Measurements from ENCODE around the gene SLC25A13.

SLC25A13 gene

DNA sequence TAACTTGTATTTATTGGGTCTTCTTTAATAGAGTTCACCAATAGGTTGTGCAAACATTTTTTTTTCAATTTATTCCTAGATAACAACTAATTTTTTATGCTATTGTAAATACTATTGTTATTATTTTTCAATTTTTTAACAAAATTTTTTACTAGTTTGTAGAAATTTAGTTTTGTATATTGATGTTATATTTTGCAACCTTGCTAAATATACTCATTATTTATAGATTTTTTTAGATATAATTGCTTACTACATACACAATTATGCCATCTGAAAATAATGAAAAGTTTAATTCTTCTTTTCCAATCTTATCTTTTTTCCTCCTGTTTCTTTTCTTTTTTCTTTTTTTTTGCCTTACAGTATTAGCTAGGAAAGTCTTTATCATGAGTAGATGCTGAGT lies 216.9 kb downstream of the SLC25A13 start:
- no peak for TF ChIP-seq RARB (CRISPR knock-in tag; IDR thresholded peaks at IDR 0.05)
- no peak for TF ChIP-seq ZFP3 (CRISPR knock-in tag; IDR thresholded peaks at IDR 0.05)
- no peak for TF ChIP-seq ISL1 (CRISPR knock-in tag; IDR thresholded peaks at IDR 0.05)
- TF ChIP-seq PPARA (CRISPR knock-in tag; IDR thresholded peaks at IDR 0.05; ENCODE audit: borderline replicate concordance) = no peak
- TF ChIP-seq, protein P1, sequence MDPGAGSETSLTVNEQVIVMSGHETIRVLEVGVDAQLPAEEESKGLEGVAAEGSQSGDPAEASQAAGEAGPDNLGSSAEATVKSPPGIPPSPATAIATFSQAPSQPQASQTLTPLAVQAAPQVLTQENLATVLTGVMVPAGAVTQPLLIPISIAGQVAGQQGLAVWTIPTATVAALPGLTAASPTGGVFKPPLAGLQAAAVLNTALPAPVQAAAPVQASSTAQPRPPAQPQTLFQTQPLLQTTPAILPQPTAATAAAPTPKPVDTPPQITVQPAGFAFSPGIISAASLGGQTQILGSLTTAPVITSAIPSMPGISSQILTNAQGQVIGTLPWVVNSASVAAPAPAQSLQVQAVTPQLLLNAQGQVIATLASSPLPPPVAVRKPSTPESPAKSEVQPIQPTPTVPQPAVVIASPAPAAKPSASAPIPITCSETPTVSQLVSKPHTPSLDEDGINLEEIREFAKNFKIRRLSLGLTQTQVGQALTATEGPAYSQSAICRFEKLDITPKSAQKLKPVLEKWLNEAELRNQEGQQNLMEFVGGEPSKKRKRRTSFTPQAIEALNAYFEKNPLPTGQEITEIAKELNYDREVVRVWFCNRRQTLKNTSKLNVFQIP (CRISPR knock-in tag; IDR thresholded peaks at IDR 0.05; ENCODE audit: borderline replicate concordance, low read depth) = no peak
- no peak for TF ChIP-seq TCF4 (CRISPR knock-in tag; IDR thresholded peaks at IDR 0.05; ENCODE audit: borderline replicate concordance)
- no peak for TF ChIP-seq ESRRG (CRISPR knock-in tag; IDR thresholded peaks at IDR 0.05)
- ATAC-seq = no peak

DNA sequence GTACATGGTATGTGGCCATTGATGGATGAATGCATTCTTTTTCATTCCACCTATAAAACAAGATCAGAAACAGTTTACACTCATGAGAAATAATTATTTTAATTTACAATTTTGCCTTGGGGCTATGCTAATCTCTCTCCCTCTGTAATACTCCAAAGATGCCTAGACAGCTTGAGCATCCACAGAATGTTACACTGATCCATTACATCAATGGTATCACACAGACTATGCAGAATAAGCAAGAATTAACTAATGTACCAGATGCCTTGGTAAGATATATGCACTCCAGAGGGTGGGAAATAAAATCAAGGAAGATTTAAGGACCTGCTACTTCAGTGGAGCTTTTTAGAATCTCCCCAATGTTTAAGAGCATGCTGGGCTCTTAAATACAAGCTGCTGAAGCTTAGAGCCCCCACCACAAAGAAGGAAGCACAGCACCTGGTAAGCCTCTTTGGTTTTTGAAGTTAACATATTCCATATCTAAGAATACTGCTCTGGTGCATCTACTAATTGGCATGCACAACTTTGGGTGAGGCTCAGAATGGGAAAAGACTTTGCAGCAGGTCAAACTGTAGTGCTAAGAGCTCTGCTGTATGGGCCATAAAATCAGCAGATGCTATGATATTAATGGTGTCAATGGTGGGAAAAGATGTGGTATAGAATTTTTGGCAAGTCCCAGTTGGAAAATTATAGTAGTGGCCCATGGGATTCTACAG lies 219.6 kb downstream of the SLC25A13 start:
- TF ChIP-seq ISL1 (CRISPR knock-in tag; IDR thresholded peaks at IDR 0.05) = no peak
- TF ChIP-seq RARB (CRISPR knock-in tag; IDR thresholded peaks at IDR 0.05) = no peak
- TF ChIP-seq ZFP30 (CRISPR knock-in tag; IDR thresholded peaks at IDR 0.05) = no peak
- TF ChIP-seq ZNF565 (CRISPR knock-in tag; conservative IDR thresholded peaks at IDR 0.05; ENCODE audit: low read depth) = no peak
- TF ChIP-seq, protein P1 (CRISPR knock-in tag; IDR thresholded peaks at IDR 0.05; ENCODE audit: borderline replicate concordance, low read depth) = no peak
- TF ChIP-seq ESRRG (CRISPR knock-in tag; IDR thresholded peaks at IDR 0.05) = no peak
- no peak for TF ChIP-seq CSDC2 (CRISPR knock-in tag; IDR thresholded peaks at IDR 0.05)
- TF ChIP-seq ARNTL (CRISPR knock-in tag; IDR thresholded peaks at IDR 0.05; ENCODE audit: borderline replicate concordance, low read depth) = no peak
- TF ChIP-seq ZFP3 (CRISPR knock-in tag; IDR thresholded peaks at IDR 0.05) = no peak
- ATAC-seq = no peak

DNA sequence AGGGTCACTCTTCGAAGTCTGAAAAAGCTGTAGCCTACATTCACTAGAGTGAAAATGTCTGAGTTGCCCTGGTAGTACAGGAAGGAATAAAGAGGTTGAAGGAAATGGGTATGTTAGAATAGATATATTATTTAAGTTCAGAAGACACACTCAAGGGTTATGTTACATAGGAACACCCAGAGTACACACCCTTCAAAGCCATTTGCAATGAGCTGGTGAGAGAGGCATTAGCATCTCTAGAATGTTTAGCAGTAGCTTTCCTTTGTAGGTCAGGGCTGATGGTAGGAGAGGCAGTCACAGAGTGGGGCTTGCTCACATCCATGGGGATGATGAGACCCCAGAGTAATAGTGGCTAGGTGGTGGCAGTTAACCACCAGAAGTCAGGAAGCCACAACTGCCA lies 221.2 kb downstream of the SLC25A13 start:
- no peak for ATAC-seq
- TF ChIP-seq OSR1 (CRISPR knock-in tag; IDR thresholded peaks at IDR 0.05) = no peak
- no peak for TF ChIP-seq ZNF565 (CRISPR knock-in tag; conservative IDR thresholded peaks at IDR 0.05; ENCODE audit: low read depth)
- no peak for TF ChIP-seq ZFP3 (CRISPR knock-in tag; IDR thresholded peaks at IDR 0.05)
- TF ChIP-seq, protein P2, sequence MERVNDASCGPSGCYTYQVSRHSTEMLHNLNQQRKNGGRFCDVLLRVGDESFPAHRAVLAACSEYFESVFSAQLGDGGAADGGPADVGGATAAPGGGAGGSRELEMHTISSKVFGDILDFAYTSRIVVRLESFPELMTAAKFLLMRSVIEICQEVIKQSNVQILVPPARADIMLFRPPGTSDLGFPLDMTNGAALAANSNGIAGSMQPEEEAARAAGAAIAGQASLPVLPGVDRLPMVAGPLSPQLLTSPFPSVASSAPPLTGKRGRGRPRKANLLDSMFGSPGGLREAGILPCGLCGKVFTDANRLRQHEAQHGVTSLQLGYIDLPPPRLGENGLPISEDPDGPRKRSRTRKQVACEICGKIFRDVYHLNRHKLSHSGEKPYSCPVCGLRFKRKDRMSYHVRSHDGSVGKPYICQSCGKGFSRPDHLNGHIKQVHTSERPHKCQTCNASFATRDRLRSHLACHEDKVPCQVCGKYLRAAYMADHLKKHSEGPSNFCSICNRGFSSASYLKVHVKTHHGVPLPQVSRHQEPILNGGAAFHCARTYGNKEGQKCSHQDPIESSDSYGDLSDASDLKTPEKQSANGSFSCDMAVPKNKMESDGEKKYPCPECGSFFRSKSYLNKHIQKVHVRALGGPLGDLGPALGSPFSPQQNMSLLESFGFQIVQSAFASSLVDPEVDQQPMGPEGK (CRISPR knock-in tag; IDR thresholded peaks at IDR 0.05; ENCODE audit: borderline replicate concordance) = no peak
- no peak for TF ChIP-seq SNAI2 (CRISPR knock-in tag; IDR thresholded peaks at IDR 0.05)
- no peak for TF ChIP-seq ZFP30 (CRISPR knock-in tag; IDR thresholded peaks at IDR 0.05)
- TF ChIP-seq, protein P1 (CRISPR knock-in tag; IDR thresholded peaks at IDR 0.05; ENCODE audit: borderline replicate concordance, low read depth) = no peak
- no peak for TF ChIP-seq GLIS3 (CRISPR knock-in tag; IDR thresholded peaks at IDR 0.05)
- TF ChIP-seq, protein P3, sequence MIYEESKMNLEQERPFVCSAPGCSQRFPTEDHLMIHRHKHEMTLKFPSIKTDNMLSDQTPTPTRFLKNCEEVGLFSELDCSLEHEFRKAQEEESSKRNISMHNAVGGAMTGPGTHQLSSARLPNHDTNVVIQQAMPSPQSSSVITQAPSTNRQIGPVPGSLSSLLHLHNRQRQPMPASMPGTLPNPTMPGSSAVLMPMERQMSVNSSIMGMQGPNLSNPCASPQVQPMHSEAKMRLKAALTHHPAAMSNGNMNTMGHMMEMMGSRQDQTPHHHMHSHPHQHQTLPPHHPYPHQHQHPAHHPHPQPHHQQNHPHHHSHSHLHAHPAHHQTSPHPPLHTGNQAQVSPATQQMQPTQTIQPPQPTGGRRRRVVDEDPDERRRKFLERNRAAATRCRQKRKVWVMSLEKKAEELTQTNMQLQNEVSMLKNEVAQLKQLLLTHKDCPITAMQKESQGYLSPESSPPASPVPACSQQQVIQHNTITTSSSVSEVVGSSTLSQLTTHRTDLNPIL (CRISPR knock-in tag; IDR thresholded peaks at IDR 0.05; ENCODE audit: low read depth) = no peak
- TF ChIP-seq PPARA (CRISPR knock-in tag; IDR thresholded peaks at IDR 0.05; ENCODE audit: borderline replicate concordance) = no peak
- no peak for TF ChIP-seq ISL1 (CRISPR knock-in tag; IDR thresholded peaks at IDR 0.05)
- no peak for TF ChIP-seq ZC3H10 (CRISPR knock-in tag; IDR thresholded peaks at IDR 0.05)
- TF ChIP-seq TOX (CRISPR knock-in tag; IDR thresholded peaks at IDR 0.05; ENCODE audit: borderline replicate concordance) = no peak
- TF ChIP-seq, protein P4, sequence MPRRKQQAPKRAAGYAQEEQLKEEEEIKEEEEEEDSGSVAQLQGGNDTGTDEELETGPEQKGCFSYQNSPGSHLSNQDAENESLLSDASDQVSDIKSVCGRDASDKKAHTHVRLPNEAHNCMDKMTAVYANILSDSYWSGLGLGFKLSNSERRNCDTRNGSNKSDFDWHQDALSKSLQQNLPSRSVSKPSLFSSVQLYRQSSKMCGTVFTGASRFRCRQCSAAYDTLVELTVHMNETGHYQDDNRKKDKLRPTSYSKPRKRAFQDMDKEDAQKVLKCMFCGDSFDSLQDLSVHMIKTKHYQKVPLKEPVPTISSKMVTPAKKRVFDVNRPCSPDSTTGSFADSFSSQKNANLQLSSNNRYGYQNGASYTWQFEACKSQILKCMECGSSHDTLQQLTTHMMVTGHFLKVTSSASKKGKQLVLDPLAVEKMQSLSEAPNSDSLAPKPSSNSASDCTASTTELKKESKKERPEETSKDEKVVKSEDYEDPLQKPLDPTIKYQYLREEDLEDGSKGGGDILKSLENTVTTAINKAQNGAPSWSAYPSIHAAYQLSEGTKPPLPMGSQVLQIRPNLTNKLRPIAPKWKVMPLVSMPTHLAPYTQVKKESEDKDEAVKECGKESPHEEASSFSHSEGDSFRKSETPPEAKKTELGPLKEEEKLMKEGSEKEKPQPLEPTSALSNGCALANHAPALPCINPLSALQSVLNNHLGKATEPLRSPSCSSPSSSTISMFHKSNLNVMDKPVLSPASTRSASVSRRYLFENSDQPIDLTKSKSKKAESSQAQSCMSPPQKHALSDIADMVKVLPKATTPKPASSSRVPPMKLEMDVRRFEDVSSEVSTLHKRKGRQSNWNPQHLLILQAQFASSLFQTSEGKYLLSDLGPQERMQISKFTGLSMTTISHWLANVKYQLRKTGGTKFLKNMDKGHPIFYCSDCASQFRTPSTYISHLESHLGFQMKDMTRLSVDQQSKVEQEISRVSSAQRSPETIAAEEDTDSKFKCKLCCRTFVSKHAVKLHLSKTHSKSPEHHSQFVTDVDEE (CRISPR knock-in tag; IDR thresholded peaks at IDR 0.05) = no peak
- TF ChIP-seq BACH2 (CRISPR knock-in tag; IDR thresholded peaks at IDR 0.05; ENCODE audit: borderline replicate concordance) = no peak
- TF ChIP-seq TCF4 (CRISPR knock-in tag; IDR thresholded peaks at IDR 0.05; ENCODE audit: borderline replicate concordance) = no peak

All from SK-N-SH treated with all-trans-retinoic acid at 6 μM for 48 hours (cell line).